Measurements from ENCODE around the gene POR.

The POR gene

DNA sequence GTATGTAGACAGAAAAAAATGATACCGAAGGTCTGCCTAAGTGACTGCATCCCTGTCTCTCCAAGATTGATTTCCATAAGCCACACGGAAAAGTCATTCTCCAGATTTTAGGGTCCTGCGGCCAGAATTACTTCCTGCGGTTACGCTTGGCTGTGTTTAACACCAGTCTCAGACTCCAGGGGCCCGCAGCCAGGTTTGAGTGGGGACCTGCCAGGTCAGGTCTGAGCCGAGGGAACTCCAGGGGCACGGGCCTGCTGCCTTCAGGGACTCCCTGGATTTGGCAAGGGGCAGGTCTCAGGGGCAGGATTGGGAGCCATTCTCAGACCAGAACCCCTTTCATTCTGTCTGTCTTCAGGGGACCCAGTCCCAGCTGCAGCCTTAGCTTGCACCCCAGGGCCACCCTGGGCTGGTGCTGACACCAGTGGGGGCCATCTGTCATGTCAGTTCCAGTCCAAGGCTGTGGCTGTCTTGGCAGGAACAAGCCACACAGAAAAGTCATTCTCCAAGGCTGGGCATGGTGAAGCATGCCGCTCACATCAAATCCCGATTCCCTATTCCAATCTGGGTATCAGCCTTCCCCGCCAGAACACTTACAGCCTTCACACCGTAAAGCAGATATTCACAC lies 40.5 kb downstream of the POR start:
- DNase-seq: no peak

- DNase-seq: no peak
Measured at GRCh38 chr7:75957021-75957736, 42.2 kb downstream of the POR start.

DNA sequence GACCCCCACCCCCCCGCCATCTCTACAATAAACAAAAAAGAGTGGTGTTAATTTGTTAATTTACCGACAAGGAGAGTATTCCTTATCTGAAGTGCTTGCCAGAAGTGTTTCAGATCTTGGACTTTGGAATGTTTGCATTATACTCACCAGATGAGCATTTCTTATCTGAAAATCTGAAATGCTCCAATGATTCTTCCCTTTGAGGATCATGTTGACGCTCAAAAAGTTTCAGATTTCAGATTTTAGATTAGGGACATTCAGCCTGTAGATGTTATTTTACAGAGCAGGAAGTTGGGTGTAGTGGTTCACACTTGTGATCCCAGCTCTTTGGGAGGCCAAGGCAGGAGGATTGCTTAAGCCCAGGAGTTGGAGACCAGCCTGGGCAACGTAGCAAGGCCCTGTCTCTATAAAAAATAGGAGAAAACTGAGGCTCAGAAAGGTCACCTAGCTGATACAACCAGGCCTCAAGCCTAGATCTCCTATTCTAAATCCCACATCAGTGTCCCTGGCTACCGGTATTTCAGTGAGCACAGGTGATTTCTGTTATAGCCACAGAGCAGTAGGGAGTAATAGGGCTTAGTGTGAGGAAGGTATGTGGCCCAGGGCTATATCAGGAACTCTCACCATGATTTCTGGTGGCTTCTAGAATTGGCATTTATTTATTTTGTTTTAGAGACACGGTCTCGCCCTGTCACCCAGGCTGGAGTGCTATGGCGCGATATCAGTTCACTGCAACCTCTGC lies 44.0 kb downstream of the POR start:
- DNase-seq: no peak

GRCh38 chr7:75960372-75960771 lies 45.4 kb downstream of the POR start:
- no peak for DNase-seq

DNA sequence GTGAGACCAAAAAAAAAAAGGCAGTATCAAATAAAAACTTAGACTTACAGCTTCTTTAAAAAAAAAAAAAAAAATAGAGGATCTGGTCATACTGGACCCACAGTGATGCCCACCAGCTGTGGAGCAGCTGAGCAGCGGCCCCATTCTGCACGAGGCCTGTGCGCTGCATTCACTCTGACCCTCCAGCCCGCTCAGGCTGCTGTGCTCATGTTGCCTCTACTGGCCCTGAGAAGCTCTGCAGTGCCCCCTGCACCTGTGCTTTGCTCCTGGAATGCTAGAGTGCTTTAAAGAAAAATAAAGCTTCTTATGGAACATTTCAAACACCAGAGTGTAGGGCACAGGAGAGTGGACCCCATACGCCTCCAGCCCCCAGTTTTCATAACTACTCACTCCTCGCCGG lies 46.3 kb downstream of the POR start:
- no peak for DNase-seq

DNA sequence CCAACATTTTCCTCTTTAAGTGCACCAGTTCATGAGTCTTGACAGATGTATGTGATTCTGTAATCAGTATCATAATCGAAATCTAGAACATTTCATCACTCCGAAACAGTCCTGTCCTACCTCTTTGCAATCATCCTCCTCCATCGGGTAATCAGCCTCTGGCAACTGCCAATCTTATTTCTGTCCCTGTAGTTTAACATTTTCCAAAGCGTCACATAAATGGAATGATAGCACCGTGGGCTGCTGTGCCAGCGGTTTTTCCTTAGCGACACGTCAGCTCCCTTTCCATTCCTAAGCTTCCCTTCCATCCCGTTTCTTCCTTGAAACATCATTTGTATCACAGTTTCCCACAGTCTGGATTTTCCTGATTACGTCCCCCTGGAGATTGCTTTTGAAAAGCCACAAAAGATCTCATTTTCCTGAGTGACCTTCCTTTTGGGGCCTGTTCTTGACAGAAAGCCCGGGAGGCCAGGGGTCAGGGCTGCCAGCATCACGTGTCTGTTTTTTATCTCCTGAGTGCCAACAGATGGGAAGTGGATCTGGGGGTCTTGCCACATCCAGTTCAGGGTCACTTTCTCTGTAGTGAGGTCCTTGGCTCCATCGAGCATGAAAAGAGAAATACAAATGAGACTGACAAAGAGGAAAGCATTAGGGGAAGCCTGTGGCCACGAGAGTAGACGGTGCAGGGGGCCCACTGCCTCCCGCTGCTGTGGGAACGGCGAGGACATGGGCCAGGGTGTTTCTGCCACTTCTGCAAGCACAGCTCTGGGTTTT lies 47.8 kb downstream of the POR start:
- DNase-seq: no peak

DNA sequence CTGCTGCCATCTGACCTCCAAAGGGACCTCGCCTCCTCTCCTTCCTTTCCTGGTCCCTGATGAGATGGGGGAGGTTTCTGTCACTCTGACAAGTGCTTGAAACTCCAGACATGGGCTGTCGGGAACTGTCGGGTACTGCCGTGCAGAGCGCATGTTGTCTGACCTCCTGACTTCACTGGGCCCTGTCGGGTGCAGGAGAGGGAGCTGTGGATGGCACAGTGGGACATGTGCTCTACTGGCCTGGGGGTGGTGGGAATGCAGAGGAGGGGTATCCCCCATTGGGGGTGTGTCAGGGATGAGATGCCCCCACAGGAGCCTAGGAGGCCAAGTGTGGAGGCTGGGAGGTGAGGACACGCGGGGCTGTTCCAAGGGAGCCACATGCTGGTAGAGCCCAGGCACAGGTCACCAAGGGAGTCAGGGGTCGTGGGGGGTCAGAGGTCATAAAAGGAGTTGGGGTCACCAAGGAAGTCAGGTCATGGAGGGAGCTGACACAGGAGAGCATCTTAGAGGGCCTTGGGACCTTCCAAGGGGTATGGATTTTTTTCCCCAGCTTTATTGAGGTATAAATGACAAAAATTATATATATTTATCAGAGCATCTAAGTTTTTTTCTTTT lies 48.5 kb downstream of the POR start:
- DNase-seq: no peak

GRCh38 chr7:75965617-75966016 lies 50.7 kb downstream of the POR start:
- DNase-seq: no peak

GRCh38 chr7:75966190-75966961 lies 51.4 kb downstream of the POR start:
- no peak for DNase-seq

DNA sequence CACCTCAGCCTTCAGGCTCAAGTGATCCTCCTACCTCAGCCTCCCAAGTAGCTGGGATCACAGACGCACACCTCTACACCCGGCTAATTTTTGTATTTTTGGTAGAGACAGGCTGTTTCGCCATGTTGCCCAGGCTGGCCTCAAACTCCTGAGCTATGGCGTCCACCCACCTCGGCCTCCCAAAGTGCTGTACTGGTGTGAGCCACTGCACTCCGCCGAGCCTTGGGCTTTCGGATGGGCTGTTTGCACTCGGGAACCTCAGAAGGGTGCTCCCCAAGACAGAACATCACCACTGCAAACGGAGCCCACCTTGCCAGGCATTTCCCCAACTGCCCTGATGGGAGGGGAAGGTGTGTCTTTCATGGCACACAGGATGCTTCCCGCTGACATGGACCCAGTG lies 52.1 kb downstream of the POR start:
- no peak for DNase-seq

- no peak for DNase-seq
Measured at GRCh38 chr7:75967487-75967997, 52.6 kb downstream of the POR start.

DNA sequence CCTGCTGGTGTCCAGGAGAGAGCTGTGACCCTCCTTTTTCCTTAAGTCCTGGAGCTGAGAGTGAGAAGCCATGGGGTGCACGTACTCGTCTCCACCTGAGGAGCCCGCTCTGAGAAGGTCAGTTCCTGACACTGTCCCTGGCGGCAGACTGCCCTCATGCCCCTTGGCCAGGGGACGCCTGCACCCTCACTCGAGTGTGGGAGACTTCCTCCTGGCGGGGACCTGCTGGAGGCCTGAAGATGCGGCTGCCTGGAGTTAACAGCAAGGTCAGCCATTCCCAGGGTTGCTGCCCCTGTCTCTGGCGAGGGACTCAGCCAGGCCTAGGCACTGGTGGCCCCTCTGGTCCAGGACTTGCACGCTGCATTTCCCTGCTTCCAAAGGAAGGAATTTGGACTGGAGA lies 53.1 kb downstream of the POR start:
- DNase-seq: no peak

GRCh38 chr7:75968561-75969001 lies 53.6 kb downstream of the POR start:
- no peak for DNase-seq

- DNase-seq: no peak
Measured at GRCh38 chr7:75969182-75969581, 54.2 kb downstream of the POR start.

GRCh38 chr7:75969704-75970498 lies 54.9 kb downstream of the POR start:
- no peak for DNase-seq

DNA sequence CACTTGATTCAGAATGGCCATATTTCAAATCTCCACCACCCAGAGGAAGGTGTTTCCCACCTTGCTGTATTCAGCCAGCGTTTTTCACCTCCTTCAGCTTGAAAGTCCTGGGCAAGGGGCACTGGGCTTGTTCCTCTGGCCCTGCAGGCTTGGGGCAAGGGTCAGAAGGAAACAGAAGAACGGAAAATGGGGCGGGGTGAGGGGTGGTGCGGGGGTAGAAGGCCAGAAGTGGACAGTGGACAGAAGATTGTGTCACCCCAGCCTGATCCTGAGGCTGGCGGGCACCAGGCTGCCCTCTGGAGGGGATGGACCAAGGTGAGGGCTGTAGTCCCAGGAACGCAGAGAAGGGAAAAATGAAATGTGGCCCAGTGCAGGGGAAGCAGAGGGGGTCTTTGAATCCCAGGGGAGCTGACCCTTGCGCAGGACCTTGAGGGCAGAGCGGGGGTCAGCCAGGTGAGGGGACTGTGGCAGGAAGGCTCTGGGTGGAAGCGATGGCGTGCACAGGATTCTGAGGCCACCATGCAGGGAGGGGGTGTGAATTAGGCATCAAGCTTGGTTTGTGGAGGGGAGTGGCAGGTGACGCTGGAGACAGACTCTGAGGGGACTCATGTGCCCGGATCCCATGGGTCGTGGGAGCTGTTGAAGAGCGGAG lies 56.5 kb downstream of the POR start:
- DNase-seq: no peak

GRCh38 chr7:75971961-75972763 lies 57.2 kb downstream of the POR start:
- no peak for DNase-seq

GRCh38 chr7:75977743-75978142 lies 62.8 kb downstream of the POR start:
- DNase-seq: no peak

- DNase-seq: no peak
Measured at GRCh38 chr7:75979759-75980429, 64.9 kb downstream of the POR start.
